PC-3 (cell line): ENCODE measurements around the gene TIAM1.

ENCODE experiments used
- EZH2 ChIP-seq: fragments of 300-600 bp; sonication (generic); IDR thresholded peaks from one replicate; pipeline ENCODE4 v1.6.1; 2017; ENCODE audit warnings: antibody characterized with exemption, mild to moderate bottlenecking, low read length; ENCODE audit not compliant: unreplicated experiment
- TF ChIP-seq, protein P1 (sequence below): fragments of 300-600 bp; sonication (generic); conservative IDR thresholded peaks from 2 replicates; pipeline ENCODE4 v1.5.1; 2017; ENCODE audit warnings: antibody characterized with exemption, low read depth, mild to moderate bottlenecking, low read length

DNA sequence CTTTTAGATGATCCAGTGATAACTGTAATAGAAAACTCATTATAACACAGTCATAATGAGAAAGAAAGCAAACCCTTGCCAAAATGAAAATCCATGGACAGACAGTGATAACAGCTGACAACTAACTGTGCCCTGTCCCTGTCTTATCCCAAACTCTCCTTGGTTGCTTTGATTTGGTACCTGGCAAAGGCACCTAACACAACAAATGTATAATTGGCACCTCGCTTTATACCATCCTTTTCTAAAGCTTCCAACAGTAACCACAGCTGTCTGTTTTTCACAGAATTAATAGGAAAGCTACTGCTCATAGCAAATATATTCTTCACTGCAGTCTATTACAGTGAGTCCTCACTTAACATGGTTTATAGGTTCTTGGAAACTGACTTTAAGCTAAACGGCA is 187.4 kb downstream of the TIAM1 start:
- TF ChIP-seq, protein P1, sequence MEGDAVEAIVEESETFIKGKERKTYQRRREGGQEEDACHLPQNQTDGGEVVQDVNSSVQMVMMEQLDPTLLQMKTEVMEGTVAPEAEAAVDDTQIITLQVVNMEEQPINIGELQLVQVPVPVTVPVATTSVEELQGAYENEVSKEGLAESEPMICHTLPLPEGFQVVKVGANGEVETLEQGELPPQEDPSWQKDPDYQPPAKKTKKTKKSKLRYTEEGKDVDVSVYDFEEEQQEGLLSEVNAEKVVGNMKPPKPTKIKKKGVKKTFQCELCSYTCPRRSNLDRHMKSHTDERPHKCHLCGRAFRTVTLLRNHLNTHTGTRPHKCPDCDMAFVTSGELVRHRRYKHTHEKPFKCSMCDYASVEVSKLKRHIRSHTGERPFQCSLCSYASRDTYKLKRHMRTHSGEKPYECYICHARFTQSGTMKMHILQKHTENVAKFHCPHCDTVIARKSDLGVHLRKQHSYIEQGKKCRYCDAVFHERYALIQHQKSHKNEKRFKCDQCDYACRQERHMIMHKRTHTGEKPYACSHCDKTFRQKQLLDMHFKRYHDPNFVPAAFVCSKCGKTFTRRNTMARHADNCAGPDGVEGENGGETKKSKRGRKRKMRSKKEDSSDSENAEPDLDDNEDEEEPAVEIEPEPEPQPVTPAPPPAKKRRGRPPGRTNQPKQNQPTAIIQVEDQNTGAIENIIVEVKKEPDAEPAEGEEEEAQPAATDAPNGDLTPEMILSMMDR = no peak
- TF ChIP-seq EZH2 = no peak
